Measurements from ENCODE around the gene PLCB1.

GRCh38 chr20:8220716-8221115 lies 88.7 kb downstream of the PLCB1 start:
- TF ChIP-seq CTCF (optimal IDR thresholded peaks at IDR 0.05 in 1 of 3, IDR thresholded peaks at IDR 0.05 in 1 of 3, conservative IDR thresholded peaks at IDR 0.05 in 1 of 3; ENCODE audit: extremely low read depth in 1 of 3, insufficient read depth in 2 of 3, low read length in 3 of 3) = no peak
- TF ChIP-seq EZH2 (IDR thresholded peaks at IDR 0.05; ENCODE audit: low read length) = no peak

All from keratinocyte (primary cell).